Duodenal mucosa (tissue), 2 donors: ENCODE data around the gene DMPK.
"Not testable (repeated sequence)": the region's sequence is repeated elsewhere in the genome, so short reads cannot be mapped to it uniquely, and the experiment has no call there.

Experiments
- H3K27ac ChIP-seq: one replicate; pipeline ENCODE4 v1.7.0; 2013; ENCODE audit warnings: low read depth, low read length
- H3K27me3 ChIP-seq, 2 donors: one replicate each; pipeline ENCODE4 v1.7.0; 2013; ENCODE audit warnings: low read length in 2 of 2, control low read depth in 1 of 2; ENCODE audit not compliant: insufficient read depth in 2 of 2, control insufficient read depth in 1 of 2
- H3K36me3 ChIP-seq, 2 donors: one replicate each; pipeline ENCODE4 v1.7.0; 2013; ENCODE audit warnings: low read length in 2 of 2, control low read depth in 1 of 2; ENCODE audit not compliant: insufficient read depth in 2 of 2, control insufficient read depth in 1 of 2
- H3K4me1 ChIP-seq, 2 donors: one replicate each; pipeline ENCODE4 v1.7.0; 2013; ENCODE audit warnings: low read length in 2 of 2, control low read depth in 1 of 2; ENCODE audit not compliant: insufficient read depth in 2 of 2, control insufficient read depth in 1 of 2
- H3K4me3 ChIP-seq, 2 donors: one replicate each; pipeline ENCODE4 v1.7.0; 2013; ENCODE audit warnings: low read length in 2 of 2, low read depth in 1 of 2
- H3K9ac ChIP-seq, 2 donors: one replicate each; pipeline ENCODE4 v1.7.0; 2013; ENCODE audit warnings: low read length in 2 of 2, low read depth in 1 of 2
- H3K9me3 ChIP-seq, 2 donors: one replicate each; pipeline ENCODE4 v1.7.0; 2013; ENCODE audit warnings: low read length in 2 of 2, control low read depth in 1 of 2; ENCODE audit not compliant: control insufficient read depth in 1 of 2

The DMPK gene

DNA sequence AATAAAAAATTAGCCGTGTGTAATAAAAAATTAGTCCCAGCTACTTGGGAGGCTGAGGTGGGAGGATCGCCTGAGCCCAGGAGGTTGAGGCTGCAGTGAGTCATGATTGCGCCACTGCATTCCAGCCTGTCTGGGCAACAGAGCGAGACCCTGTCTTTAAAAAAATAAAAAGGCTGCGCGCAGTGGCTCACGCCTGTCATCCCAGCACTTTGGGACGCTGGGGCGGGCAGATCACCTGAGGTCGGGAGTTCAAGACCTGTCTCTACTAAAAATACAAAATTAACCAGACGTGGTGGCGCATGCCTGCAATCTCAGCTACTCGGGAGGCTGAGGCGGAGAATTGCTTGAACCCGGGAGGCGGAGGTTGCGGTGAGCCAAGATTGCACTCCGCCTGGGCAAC, 53.6 kb downstream of the DMPK start:
- not testable (repeated sequence) for H3K9ac ChIP-seq, H3K27me3 ChIP-seq, H3K27ac ChIP-seq, H3K4me1 ChIP-seq, H3K36me3 ChIP-seq, H3K9me3 ChIP-seq, H3K4me3 ChIP-seq

DNA sequence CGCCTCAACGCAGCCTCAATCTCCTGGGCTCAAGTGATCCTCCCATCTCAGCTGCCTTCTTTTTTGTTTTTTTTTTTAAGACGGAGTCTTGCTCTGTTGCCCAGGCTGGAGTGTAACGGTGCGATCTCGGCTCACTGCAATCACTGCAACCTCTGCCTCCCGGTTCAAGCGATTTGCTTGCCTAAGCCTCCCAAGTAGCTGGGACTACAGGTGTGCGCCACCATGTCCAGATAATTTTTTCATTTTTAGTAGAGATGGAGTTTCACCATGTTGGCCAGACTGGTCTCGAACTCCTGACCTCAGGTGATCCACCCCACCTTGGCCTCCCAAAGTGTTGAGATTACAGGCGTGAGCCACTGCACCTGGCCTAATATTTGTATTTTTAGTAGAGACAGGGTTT, 62.2 kb downstream of the DMPK start:
- not testable (repeated sequence) for H3K27ac ChIP-seq, H3K36me3 ChIP-seq, H3K27me3 ChIP-seq, H3K9ac ChIP-seq, H3K4me3 ChIP-seq, H3K9me3 ChIP-seq
- H3K4me1 ChIP-seq, result peaks cover 22 to 25% of the 10 kb centered on the region in 2 donors
